ENCODE results near the gene ITIH3. TPM values are rescaled to one million over a fixed set of nuclear protein-coding genes. Genes with fewer than 3 reads are reported as not detected.

The ITIH3 gene
- total RNA-seq, 1 experiment from 2014 or later: not detected

DNA sequence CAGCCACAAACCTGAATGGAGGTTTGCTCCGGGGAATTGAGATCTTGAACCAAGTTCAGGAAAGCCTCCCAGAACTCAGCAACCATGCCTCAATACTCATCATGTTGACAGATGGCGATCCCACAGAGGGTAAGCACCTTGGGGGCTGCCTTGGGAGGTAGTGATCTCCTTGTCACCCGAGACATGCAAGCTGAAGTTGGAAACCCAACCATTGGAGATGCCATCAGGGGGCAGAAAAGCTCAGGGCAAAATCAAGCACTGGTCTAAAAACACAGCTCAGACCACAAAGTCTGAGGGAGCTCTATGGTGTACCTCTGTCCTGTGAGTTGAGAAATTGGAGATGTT, 11.4 kb upstream of the ITIH3 start:
- H3K27me3 Mint-ChIP-seq (ENCODE audit: low read depth): peaks cover 4% of the 10 kb centered on the region
- H4K91ac ChIP-seq (ENCODE audit: insufficient read length, low read depth, low read length): no peak overlapping the region
- no peak for DNase-seq
- no peaks in the 10 kb centered on the region for H3K23me2 ChIP-seq (ENCODE audit: insufficient read length, low read depth, low read length, poor library complexity, severe bottlenecking)
- H3K27me3 ChIP-seq (ENCODE audit: insufficient read depth, low read length): no peaks in the 10 kb centered on the region
- WGBS (ENCODE audit: extremely low coverage, insufficient read length, low lambda C conversion rate): no CpG with 5 or more reads among the region's 3 CpGs
- no peak overlapping the region for H3K4me3 Mint-ChIP-seq
- no peak overlapping the region for H3K4ac ChIP-seq (ENCODE audit: low read depth, low read length)
- no peaks in the 10 kb centered on the region for H4K20me1 ChIP-seq (ENCODE audit: control insufficient read depth, insufficient read depth, insufficient read length)
- no peak overlapping the region for H2AFZ ChIP-seq (ENCODE audit: low read length)
- no peak overlapping the region for H3K27ac ChIP-seq (ENCODE audit: insufficient read length, low read depth, low read length)
- H2AK5ac ChIP-seq (ENCODE audit: insufficient read length, low read length): no peak overlapping the region
- no peak overlapping the region for H3K18ac ChIP-seq (ENCODE audit: insufficient read length, low read depth, low read length)
- H3K9me3 Mint-ChIP-seq: no peaks in the 10 kb centered on the region
- H4K5ac ChIP-seq (ENCODE audit: insufficient read length, low read depth, low read length): no peak overlapping the region
- H3K56ac ChIP-seq (ENCODE audit: insufficient read length, low read depth, low read length): no peak overlapping the region
- H3T11ph ChIP-seq (ENCODE audit: low read length): no peak overlapping the region
- H3K36me3 Mint-ChIP-seq (ENCODE audit: insufficient read depth in 1 of 3, low read depth in 3 of 3): no peaks in the 10 kb centered on the region; a peak in 1 of 7 replicates
- H3K14ac ChIP-seq (ENCODE audit: insufficient read depth, low read length): no peak overlapping the region
- H3K79me2 ChIP-seq (ENCODE audit: insufficient read depth, low read length): no peaks in the 10 kb centered on the region
- H3K4me1 ChIP-seq (ENCODE audit: insufficient read depth, low read length): peaks cover 3% of the 10 kb centered on the region
- H3K27ac Mint-ChIP-seq: no peak overlapping the region
- no peak overlapping the region for H4K8ac ChIP-seq (replicated peaks; ENCODE audit: insufficient read length, low read depth, low read length)
- no peaks in the 10 kb centered on the region for H3K9me3 ChIP-seq (ENCODE audit: control insufficient read depth, low read depth, low read length)
- no peak overlapping the region for H2BK12ac ChIP-seq (ENCODE audit: insufficient read length, low read depth, low read length)
- H2BK5ac ChIP-seq (ENCODE audit: insufficient read length, low read length): no peak overlapping the region
- TF ChIP-seq CTCF (conservative IDR thresholded peaks at IDR 0.05): no peak
- peaks cover 12 to 13% of the 10 kb centered on the region in 2 experiments for H3K4me1 Mint-ChIP-seq
- no peak overlapping the region for H3K23ac ChIP-seq (ENCODE audit: insufficient read length, low read depth, low read length)
- no peak overlapping the region for H3K9ac ChIP-seq (ENCODE audit: extremely low read depth, insufficient read length, low read length)
- no peak overlapping the region for H2BK15ac ChIP-seq (ENCODE audit: low read depth, low read length)
- no peak overlapping the region for H3K4me2 ChIP-seq (ENCODE audit: insufficient read depth, insufficient read length, low read length)
- H2BK120ac ChIP-seq (ENCODE audit: low read depth, low read length, poor library complexity, severe bottlenecking): no peak overlapping the region
- H3K79me1 ChIP-seq (ENCODE audit: insufficient read depth, low read depth, low read length, poor library complexity, severe bottlenecking): no peaks in the 10 kb centered on the region
- H2BK20ac ChIP-seq (ENCODE audit: low read depth, low read length, poor library complexity, severe bottlenecking): no peak overlapping the region

Measured in H9 (cell line).